HG03060 (cell line): ENCODE measurements around the gene GAS6.
"Not testable (repeated sequence)": the region's sequence is repeated elsewhere in the genome, so short reads cannot be mapped to it uniquely, and the experiment has no call there.

Experiments used
- ATAC-seq: cut with Tn5 transposase; IDR thresholded peaks from one replicate; pipeline ENCODE4 v1.9.1; 2021; ENCODE audit warnings: low read depth, moderate number of reproducible peaks; ENCODE audit not compliant: unreplicated experiment

Gene GAS6

DNA sequence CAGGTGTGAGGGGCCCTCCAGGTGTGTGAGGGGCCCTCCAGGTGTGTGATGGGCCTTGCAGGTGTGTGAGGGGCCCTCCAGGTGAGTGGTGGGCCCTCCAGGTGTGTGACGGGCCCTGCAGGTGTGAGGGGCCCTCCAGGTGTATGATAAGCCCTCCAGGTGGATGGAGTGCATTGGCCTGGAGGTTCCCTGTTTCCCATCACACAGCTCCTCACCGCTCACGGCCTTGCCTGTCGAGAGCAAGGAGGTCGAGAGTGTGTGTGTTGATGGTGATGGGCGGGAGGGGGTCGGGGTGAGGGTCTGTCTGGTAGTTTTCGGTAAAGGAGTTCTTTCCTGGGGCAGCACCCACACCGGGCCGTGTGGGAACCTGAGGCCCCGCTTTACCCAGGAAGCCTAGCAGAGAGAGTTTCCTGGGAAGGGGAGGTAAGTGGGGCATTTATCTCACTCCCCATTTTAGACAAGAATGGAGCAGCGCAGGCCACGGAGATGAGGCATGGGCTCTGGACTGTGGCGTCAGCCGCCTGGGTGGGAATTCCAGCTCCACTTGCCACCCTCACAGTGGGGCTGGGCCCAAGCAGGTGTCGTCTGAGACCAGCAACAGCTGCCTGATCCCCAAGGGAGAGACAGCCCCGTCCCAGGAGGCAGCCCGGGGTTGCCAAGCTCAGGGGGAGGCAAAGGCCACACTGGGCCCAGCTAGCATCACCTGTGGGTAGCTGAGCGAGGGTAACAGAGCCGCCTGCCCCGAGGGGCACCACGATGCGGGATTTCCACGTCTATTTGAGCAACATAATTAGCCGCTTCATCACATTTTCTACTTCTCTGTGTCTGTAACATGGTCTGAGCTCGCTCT lies 10.9 kb upstream of the GAS6 start:
- no peak for ATAC-seq

DNA sequence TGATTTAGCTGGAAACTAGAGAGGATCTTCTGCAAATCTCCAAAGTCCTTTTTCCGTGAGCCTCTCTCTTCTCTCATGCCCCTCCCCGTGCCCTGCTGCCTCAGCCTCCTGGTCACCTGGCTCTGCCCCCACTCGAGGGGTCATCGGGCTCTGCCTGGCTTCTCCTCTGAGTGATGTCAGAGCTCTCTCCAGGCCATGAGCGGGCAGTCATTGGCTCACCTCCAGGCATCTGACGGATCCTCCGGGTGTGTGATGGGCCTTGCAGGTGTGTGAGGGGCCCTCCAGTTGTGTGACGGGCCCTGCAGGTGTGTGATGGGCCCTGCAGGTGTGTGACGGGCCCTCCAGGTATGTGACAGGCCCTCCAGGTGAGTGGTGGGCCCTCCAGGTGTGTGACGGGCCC lies 10.3 kb upstream of the GAS6 start:
- ATAC-seq = no peak

DNA sequence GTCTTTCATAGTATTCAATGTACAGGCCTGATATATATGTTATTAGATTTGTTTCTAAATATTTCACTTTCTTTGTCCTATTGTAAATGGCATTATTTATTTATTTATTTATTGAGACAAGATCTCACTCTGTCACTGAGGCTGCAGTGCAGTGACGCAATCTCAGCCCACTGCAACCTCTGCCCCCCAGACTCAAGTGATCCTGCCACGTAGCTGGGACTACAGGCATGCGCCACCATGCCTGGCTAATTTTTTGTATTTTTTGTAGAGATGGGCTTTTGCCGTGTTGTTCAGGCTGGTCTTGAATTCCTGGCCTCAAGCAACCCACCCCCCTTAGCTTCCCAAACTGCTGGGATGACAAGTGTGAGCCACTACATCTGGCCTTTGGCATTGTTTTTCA lies 5.4 kb upstream of the GAS6 start:
- no peak for ATAC-seq

DNA sequence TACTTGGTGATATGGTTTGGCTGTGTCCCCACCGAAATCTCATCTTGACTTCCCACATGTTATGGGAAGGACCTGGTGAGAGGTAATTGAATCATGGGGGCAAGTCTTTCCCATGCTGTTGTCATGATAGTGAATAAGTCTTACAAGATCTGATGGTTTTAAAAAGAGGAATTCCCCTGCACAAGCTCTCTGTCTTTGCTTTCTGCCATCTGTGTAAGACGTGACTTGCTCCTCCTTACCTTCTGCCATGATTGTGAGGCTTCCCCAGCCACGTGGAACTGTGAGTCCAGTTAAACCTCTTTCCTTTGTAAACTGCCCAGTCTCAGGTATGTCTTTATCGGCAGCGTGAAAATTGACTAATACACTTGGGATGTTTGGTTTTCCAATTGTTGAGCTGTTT lies 4.0 kb upstream of the GAS6 start:
- not testable (repeated sequence) for ATAC-seq

GRCh38 chr13:113865427-113865826 lies 1.6 kb upstream of the GAS6 start:
- ATAC-seq = no peak

DNA sequence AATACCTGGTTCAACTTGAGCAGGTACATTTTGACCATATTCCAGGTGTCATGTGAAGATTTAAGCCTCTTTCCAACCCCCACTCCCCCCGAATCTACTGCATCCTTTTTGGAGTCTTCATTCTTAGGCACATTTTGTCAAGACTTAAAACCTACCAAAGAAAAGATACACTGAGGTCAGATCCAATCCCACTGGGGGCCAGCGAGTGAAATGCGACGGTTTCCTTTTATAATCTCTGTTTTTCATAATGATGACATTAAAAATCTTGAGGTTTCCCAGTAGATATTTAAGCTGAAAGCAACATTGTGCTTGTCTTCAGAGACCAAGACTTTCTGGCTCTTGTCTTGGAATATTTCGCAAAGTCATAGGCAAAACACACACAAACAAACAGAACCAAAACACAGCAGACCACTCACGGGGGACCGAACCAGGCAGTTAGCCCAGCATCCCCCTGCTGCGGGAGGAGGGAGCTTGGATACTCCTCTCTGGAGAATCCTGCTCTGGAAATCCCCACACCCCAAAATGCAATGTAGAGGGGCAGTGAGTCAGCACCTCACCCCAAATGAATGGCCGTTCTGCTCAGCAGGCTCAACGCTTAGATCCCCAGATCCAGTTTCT lies 506 bp upstream of the GAS6 start:
- ATAC-seq = no peak

DNA sequence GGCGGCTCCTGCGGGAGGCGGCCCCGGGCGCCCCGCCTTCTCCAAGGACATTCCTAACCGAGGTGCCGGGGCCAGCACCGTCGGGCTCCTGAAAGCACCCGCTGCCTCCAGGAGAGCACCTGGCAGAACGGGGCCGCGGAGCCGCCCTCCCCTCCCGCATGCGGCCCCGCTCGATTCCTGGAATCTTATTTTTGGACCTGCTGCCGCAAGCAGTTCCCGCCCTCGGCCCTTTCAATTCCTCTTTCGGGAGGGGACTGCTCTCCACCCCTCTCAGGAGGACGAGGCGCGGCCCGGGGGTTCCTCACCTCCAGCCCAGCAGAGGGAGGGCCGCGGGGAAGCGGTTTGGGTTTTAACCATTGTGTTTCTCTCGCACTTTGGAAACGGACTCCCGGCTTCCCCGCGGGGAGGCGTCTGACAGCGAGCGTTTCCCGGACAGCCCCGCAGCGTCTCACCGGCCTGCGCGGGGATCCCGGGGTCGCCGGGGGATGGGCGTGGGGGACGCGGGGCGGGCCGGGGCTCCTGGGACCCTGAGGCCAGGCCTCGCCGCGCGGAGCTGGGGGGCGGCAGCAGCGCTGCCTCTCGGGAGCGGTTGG lies 849 bp downstream of the GAS6 start:
- ATAC-seq = no peak

DNA sequence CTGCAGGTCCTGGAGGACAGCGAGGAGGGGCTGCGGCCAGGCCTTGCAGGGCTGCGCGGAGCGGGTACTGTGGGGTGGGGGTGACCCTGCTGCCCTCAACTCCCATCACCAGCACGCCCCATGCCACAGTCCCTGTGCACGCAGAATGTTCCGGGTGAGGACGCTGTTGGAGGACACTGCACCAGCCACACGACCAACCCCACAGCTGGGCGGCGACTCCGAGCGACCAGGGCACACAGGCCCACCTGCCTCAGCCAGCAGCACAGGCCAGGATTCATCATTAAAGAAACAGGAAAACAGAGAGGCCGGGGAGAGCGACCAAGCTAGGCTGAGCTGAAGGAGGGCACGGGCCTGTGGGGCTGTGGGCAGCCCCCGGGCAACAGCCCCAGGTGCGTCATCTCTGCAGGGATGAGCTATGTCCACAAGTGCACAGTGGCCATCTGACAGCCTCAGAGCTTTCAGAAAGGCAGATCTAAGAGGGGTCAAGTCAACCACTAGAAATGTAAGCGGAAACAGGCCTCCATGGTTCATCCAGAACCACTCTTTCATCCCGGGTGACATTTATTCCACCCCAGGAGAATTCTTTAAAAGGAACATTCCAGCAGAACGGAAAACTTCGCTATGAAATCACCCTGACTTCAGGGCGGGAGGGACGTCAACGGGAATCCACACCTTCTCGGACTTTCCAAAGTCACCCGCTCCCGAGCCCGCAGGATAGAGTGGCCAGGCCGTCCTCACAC lies 1.5 kb downstream of the GAS6 start:
- ATAC-seq = no peak

DNA sequence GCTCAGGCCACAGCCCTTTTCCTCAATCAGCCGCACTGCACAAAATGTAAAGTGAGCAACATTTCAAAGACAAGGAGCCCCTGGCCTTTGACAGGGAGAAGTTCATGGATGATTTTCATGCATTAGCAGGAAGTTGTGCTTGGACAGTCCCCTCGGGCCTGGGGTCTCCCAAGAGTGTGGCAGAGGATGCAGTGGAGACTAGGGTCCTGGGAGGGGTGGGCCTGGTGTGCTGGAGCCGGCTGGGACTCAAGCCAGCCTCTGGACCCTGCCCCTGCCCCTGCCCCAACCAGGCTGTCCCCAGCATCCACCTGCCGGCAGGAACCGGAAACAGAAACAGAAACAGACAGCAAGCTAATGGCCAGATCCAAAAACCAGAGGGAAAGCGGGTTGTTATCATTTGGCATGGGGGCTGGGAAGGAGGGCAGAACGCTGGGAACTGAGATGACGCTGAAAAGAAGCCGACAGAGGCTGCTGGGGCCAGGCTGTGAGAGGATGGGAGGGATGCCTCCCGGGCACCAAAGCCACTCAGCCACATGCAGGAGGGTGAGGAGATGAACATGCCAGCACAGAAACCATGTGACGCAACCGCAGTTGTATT lies 2.3 kb downstream of the GAS6 start:
- ATAC-seq = no peak

DNA sequence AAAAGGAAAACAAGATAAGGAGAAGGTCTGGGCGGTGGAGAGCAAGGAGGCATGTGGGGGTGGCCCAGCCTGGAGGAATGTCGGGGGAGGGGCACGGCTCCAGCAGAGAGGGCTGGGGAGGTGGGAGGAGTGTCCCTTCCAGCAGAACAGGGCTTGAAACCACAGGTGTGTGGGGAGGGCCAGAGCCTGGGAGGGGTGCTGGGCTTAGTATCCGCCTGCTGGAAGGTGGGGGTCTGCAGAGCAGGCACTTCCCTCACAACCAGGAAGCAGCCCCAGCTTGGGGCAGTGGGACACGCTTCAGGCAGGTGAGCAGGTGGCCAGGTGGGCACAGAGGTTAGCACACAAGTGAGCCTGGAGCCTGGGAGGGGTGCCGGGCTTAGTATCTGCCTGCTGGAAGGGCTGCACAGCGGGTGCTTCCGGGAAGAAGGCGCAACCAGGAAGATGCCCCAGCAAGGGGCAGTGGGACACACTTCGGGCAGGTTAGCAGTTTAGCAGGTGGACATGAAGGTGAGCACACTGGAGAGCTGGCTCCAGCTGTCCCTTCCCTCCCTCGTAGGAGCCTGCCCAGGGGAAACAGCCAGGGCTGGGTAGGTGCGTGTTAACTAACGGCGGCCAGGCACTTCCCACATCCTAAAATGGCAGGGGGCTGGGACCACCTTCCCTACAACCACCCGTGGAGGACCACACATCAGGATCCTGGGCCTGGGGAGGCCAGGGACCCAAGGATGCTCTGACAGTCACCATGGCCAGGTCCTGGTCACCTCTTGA lies 3.0 kb downstream of the GAS6 start:
- ATAC-seq = no peak

DNA sequence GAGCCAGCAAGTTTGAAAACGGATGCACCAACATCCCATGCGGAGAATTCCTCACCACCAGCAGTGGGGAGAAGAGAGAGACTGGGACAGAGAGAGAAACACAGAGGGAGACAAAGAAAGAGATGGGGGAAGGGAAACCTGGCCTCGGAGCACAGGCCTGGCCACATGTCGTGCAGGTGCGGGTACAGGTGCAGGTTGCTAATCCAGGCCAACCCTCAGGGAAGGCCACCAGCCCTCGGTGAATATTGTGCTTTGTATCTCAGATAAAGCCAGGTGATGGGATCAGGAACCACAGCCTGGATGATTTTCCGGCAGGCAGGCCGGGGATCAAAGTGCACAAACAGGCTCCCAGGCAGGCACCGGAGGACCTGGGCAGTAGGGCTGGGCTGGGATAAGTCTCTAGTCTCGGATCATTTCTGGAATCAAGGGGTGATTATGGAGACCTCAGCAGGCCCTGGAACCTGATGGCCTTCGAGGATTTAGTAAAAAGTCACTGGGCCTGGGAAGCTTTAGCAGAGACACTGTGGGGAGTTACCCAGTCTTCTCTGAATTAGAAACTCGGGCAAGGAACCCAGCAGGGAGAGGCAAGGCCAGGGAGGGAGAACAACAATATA lies 3.7 kb downstream of the GAS6 start:
- no peak for ATAC-seq

DNA sequence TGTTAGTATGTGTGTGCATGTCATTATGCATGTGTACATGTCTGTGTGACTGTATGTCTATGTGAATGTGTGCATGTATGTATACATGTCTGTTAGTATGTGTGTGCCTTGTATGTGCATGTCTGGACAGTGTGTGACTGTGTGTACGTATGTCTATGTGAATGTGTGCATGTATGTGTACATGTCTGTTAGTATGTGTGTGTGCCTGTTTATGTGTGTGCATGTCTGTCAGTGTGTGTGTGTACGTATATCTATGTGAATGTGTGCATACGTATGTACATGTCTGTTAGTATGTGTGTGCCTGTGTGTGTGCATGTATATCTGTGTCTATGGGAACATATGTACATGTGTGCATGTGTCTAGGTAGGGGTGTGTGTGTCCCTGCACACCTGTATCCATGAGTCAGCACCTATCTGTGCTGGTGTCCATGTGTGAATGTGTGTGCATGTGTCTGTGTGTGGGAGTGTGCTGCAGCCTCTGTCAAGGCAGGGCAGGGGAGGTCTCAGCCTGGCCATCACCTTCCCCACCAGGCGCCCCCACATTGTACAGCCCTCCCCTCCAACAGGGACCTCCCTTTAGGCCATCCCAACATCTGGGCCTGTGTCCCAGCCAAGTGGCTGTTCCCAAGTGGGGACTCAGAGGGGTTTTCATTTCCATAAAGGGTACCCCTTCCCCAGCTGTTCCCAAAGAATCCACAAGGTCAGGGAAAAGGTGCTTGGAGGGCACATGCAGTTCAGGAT lies 4.4 kb downstream of the GAS6 start:
- ATAC-seq = no peak

- no peak for ATAC-seq
These were observed 6.2 kb downstream of the GAS6 start for GRCh38 chr13:113857531-113858195.

DNA sequence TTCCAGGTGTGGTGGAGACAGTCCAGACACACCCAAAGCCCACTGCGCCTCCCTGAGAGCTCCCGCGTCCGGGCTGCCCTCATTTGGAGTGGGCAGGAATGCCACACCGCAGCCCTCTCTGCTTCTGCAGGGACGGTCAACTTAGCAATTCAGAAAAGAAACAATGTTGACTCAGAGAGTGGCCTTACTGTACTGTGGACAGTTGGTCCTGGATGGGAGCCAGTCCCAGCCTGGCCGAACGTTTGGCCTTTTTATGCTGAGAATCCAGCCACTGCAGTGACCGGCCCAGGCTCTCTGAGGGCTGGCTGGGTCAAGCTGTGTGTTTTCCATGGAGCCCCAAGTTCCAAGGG lies 7.2 kb downstream of the GAS6 start:
- no peak for ATAC-seq

GRCh38 chr13:113855931-113856715 lies 7.8 kb downstream of the GAS6 start:
- no peak for ATAC-seq

DNA sequence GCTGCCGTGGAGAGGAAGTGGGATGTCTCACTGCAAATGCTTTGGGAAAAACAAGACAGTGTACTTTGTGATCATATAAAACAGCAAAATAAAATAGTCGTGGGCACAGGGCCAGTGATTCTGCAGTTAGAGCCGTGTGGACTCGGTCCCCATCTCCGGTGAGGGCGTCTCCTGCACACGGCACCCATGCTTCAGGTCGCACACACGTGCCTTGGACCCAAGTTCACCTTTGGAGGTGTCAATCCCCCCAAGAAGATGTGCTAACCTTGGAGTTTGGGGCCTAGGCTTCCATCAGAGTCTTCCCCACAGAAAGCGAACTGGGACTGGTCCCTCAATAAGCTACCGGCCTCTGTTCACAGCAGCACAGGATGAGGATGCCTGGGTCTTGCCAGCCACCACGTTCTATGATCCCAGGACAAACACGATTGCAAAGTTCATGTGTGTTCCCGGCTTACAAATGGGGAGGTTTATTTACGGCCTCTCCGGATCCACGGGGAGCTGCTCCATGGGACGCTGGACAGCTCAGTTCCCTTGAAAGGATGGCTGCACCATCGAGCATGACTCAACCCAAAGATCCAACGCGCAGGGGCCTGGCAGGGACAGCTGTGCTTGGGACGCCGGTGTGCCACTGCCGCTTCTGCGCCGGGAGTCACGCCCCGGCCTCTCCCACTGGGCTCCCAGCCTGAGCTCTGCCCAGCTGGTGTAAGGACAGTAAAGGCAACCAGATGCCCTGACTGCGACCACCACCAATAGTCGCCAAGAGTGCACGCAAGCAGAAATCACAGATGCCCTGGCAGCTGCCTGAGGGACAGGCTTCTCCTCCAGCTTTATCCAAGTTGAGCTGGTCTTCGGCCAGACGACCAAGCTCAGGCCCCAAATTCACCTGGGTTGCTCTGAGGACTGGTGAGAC lies 8.6 kb downstream of the GAS6 start:
- no peak for ATAC-seq
